ENCODE data around the gene AXDND1.
"Not testable (repeated sequence)": the region's sequence is repeated elsewhere in the genome, so short reads cannot be mapped to it uniquely, and the experiment has no call there.

AXDND1 gene

GRCh38 chr1:179369751-179370341 is 4.1 kb downstream of the AXDND1 start:
- DNase-seq (ENCODE audit: low spot score), result peak; percentile 65

- DNase-seq (ENCODE audit: low spot score), result no peak
Observed at GRCh38 chr1:179372160-179372559, 6.4 kb downstream of the AXDND1 start.

GRCh38 chr1:179376223-179376622 is 10.5 kb downstream of the AXDND1 start:
- no peak for DNase-seq (ENCODE audit: low spot score)

DNA sequence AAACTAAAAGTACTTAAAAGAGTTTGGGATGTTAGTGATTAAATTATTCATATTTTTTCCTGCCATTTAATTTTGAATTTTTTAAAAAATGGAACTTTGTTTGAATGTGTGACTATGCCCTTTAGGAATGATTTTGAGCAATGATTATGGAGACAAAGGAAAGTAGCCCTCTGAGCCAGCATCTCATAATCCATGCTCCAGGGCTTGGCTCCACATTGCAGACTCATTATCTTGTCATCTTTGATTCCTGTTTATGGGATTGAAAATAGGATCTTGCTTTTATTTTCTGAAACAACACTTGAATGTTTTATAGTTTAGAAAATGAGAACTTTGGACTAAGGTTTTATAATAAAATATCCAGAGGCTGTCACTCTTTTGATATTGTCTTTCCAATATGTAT is 14.5 kb downstream of the AXDND1 start:
- DNase-seq (ENCODE audit: low spot score), result no peak

DNA sequence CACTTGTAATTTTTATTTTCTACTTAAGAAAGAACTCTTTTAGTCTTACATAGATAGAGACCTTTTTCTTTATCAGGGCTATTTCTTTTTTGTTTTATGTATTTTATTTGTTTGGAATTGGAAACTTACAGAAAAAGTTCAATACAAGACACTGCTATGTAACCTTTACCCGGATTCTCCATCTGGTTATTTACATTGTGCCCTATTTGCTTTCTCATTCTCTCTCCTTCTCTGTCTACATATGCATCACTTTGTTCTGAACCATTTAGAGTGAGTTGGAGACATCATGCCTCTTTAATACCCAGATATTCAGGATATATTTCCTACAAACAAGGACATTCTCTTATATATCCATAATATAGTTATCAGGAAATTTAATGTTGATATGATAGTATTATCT is 18.3 kb downstream of the AXDND1 start:
- no peak for DNase-seq (ENCODE audit: low spot score)

DNA sequence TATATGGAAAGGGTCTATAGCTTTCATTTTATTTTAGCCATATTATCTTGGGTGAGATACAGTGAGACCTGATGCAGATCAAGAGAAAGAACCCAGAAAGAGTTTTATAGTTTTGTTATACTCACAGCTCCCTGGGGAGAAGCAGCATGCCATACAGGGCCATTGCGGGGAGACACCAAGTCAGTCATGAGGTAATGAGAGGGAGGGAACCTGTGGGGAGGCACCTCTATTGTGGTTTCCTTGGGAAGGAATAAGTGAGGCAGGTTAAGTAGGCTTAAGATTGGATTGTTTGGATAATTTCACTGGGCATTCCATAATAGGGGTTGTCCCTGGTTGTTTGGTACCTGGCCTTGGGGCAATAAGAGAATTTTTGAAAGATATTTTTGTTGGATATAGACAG is 19.7 kb downstream of the AXDND1 start:
- no peak for DNase-seq (ENCODE audit: low spot score)

DNA sequence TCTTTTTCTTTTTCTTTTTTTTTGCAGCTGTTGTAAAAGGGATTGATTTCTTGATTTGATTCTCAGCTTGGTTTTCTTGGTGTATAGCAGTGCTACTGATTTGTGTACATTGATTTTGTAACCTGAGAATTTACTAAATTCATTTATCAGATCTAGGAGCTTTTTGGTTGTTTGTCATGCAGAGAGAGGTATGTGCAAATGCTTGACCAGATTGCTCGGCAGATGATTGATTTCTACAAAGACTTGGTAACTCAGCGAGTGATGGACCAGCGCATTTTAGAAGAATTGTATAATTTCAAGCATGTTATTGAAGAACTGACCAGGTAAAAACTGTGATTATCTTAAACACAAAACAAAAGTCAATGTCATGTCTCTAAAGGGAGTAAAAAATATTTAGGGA is 27.9 kb downstream of the AXDND1 start:
- DNase-seq (ENCODE audit: low spot score), result no peak

DNA sequence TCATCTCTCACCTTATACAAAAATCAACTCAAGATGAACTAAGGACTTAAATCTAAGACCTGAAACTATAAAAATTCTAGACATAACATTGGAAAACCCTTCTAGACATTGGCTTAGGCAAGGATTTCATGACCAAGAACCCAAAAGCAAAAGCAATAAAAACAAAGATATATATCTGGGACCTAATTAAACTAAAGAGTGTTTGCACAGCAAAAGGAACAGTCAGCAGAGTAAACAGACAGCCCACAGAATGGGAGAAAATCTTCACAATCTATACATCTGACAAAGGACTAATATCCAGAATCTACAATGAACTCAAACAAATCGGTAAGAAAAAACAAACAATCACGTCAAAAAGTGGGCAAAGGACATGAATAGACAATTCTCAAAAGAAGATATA is 33.6 kb downstream of the AXDND1 start:
- DNase-seq (ENCODE audit: low spot score), result not testable (repeated sequence)

- DNase-seq (ENCODE audit: low spot score), result not testable (repeated sequence)
Observed at GRCh38 chr1:179417760-179418159, 52.0 kb downstream of the AXDND1 start.

- not testable (repeated sequence) for DNase-seq (ENCODE audit: low spot score)
Observed at GRCh38 chr1:179418706-179419105, 52.9 kb downstream of the AXDND1 start.

DNA sequence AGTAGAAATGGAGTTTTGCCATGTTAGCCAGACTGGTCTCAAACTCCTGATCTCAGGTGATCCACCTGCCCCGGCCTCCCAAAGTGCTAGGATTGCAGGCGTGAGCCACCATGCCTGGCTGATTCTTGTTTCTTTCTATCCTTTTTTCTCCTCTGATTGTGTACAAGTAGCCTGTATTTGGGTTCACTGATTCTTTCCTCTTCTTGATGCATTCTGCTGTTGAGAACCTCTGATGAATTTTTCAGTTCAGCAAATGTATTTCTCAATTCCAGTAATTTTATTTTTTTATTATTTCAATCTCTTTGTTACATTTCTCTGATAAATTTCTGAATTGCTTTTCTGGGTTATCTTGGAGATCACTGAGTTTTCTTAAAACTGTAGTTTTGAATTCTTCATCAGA is 58.8 kb downstream of the AXDND1 start:
- no peak for DNase-seq (ENCODE audit: low spot score)

DNA sequence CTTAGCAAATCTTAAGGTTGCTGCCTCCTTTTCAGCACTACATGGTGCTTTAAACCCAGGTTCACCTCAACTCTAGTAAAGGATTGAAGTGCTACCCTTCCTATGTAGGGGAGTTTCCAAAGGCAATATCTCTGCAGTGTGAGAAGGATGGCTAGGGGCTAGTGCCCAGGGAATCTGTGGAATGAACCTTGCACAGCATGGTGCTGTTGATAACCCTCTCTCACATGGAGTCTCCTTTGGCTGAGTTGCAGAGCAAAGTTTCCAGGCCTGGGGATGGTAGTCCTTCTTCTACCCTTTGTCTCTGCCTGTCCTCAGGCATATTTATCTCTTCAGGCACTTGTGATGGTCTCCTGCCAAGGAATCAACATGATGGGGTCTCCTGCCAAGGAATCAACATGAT is 59.4 kb downstream of the AXDND1 start:
- DNase-seq (ENCODE audit: low spot score), result no peak

- DNase-seq (ENCODE audit: low spot score), result no peak
Observed at GRCh38 chr1:179437171-179437570, 71.4 kb downstream of the AXDND1 start.

DNA sequence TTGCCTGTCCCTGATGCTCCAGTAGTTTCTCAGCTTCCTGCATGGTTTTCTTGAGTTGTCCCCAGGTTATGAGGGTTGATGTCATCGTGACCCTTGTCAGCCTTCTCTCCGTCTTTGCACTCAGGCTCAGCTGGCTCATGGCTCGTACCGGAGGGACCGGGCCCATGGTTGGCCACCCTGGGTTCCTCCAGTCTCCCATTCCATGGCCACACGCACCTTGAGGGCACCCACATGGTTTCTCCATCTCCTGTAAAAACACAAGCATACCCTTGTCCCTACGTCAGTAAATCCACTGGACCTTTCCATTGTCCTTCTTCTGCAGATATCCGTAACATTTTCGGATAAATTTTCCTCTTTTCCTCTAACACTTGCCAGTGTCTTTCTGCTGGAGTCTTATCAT is 73.9 kb downstream of the AXDND1 start:
- DNase-seq (ENCODE audit: low spot score), result not testable (repeated sequence)

DNA sequence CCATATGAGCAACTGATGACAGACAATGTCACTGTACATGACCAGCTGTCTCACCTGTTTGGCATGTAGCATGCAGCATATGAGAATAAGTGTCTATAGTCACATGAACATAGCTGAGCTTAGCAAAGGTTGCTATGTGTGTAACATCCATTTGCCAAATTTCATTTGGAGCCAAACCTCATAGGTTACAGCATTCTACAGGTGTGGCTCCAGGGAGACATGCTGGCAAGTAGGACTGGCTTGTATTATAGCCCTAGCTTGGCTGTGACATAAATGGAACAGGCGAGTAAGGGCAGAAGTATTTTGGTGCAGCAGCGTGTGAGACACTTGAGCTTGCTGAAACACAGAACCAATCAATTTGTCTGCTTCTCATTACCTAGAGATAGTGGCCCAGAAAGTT is 74.5 kb downstream of the AXDND1 start:
- not testable (repeated sequence) for DNase-seq (ENCODE audit: low spot score)

- no peak for DNase-seq (ENCODE audit: low spot score)
Observed at GRCh38 chr1:179440971-179441370, 75.2 kb downstream of the AXDND1 start.

DNA sequence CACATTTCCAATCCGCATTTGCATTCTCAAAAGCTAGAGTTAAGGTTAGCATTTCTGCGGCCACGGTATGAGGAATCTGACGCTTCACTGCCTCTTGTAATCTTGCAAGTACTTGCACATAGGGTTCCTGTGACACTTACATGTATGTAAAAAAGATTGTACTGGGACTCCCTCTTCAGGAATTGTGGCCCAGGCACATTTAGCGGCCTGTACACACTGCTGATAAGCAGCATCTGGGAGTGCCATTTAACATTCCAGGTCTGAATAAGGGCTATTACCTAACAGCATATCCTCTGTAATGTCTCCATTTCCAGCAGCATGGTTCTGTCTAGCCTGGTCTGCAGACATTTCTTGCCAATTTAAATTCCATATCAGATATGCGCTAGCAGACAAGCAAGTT is 75.7 kb downstream of the AXDND1 start:
- no peak for DNase-seq (ENCODE audit: low spot score)

- not testable (repeated sequence) for DNase-seq (ENCODE audit: low spot score)
Observed at GRCh38 chr1:179442846-179443245, 77.1 kb downstream of the AXDND1 start.

DNA sequence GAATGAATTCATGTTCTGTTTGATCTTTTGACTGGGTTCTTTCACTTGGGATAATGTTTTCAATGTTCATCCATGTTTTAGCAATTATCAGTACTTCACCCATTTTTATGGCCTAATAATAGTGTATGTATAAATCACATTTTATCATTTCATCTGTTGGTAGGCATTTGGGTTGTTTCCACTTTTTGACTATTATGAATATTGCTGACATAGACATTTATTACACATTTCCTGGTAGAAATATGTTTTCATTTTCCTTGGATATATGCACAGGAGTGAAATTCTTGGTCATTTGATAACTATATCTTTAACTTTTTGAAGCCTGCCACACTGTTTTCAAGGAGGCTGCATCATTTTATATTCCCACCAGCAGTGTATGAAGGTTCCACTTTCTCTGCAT is 79.8 kb downstream of the AXDND1 start:
- no peak for DNase-seq (ENCODE audit: low spot score)

GRCh38 chr1:179447489-179447888 is 81.7 kb downstream of the AXDND1 start:
- peak; percentile 4 for DNase-seq (ENCODE audit: low spot score)

DNA sequence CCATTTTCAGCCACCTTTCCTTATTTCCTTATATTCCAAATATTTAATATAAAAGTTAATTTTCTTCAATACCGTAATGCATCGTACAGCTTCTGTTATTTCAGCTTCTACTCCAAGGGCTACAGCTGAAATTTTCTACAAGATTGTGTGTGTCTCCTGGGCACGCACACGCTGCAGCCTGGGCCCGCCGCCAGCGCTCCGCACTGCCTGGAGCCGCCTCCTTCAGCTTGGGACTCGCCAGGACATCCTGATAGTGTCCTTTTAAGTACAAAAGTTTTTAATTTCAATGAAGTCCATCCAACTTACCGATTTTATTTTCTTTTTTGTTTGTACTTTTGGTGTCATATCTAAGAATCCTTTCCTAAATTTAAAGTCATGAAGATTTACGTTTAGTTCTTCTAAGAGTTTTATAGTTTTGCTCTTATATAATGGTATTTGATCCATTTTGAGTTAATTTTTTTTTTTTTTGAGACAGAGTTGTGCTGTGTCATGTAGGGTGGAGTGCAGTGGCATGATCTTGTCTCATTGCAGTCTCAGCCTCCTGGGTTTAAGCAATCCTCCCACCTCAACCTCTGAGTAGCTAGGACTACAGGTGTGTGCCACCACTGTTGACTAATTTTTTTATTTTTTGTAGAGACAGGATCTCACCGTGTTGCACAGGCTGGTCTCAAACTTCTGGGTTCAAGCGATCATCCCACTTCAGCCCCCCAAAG is 82.8 kb downstream of the AXDND1 start:
- no peak for DNase-seq (ENCODE audit: low spot score)

GRCh38 chr1:179459606-179460206 is 93.9 kb downstream of the AXDND1 start:
- not testable (repeated sequence) for DNase-seq (ENCODE audit: low spot score)

DNA sequence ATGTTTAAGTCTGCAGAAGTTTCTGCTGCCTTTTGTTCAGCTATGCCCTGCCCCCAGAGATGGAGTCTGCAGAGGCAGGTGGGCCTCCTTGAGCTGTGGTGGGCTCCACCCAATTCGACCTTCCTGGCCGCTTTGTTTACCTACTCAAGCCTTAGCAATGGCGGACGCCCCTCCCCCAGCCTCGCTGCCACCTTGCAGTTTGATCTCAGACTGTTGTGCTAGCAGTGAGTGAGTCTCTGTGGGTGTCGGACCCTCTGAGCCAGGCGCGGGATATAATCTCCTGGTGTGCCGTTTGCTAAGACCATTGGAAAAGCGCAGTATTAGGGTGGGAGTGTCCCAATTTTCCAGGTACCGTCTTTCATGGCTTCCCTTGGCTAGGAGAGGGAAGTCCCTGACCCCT is 99.9 kb downstream of the AXDND1 start:
- DNase-seq (ENCODE audit: low spot score), result not testable (repeated sequence)

DNA sequence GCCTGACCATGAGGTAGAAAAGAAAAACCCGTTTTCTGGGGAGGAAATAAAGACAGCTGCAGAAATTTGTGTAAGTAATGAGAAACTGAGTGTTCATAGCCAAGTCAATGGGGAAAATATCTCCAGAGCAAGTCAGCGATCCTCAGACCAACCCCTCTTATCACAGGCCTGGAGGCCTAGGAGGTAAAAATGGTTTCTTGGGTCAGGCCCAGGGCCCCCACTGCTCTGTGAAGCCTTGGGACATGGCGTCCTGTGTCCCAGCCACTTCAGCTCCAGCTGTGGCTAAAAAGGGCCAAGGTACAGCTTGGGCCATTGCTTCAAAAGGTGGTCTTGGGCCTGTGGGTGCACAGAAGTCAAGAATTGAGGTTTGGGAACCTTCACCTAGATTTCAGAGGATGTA is 108.9 kb downstream of the AXDND1 start:
- DNase-seq (ENCODE audit: low spot score), result no peak
